Measurements from ENCODE around the gene SLC2A13.

DNA sequence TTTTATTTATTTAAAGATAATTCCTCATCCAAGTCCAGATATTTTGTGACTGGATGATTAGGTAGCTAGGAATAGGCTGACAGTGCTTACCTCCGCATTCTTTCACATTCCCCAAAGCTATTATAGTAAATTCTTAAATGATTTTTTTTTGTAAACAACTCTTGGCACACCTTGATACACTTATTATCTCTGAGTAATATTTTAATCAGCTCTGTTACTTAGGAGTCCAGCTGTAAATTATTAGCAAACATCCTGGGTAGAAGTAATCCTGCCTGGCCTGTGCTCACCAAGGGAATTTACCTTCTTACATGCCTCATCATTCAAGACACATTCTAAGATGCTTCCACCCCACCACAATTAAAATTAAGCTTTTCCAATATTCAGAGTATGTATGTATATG is 186.1 kb downstream of the SLC2A13 start:
- TF ChIP-seq, protein P1, sequence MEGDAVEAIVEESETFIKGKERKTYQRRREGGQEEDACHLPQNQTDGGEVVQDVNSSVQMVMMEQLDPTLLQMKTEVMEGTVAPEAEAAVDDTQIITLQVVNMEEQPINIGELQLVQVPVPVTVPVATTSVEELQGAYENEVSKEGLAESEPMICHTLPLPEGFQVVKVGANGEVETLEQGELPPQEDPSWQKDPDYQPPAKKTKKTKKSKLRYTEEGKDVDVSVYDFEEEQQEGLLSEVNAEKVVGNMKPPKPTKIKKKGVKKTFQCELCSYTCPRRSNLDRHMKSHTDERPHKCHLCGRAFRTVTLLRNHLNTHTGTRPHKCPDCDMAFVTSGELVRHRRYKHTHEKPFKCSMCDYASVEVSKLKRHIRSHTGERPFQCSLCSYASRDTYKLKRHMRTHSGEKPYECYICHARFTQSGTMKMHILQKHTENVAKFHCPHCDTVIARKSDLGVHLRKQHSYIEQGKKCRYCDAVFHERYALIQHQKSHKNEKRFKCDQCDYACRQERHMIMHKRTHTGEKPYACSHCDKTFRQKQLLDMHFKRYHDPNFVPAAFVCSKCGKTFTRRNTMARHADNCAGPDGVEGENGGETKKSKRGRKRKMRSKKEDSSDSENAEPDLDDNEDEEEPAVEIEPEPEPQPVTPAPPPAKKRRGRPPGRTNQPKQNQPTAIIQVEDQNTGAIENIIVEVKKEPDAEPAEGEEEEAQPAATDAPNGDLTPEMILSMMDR (IDR thresholded peaks at IDR 0.05 in 2 of 3, conservative IDR thresholded peaks at IDR 0.05 in 1 of 3; ENCODE audit: control insufficient read depth in 2 of 3, extremely low read depth in 1 of 3, insufficient read depth in 1 of 3, low read depth in 3 of 3, low read length in 3 of 3), result no peak
- TF ChIP-seq POLR2A (IDR thresholded peaks at IDR 0.05; ENCODE audit: low read depth, low read length) (no peak), SREBF1 (IDR thresholded peaks at IDR 0.05; ENCODE audit: low read length) (no peak), NFXL1 (IDR thresholded peaks at IDR 0.05; ENCODE audit: borderline replicate concordance) (no peak), MYB (IDR thresholded peaks at IDR 0.05; ENCODE audit: borderline replicate concordance, low read depth, low read length) (no peak), IRF4 (IDR thresholded peaks at IDR 0.05; ENCODE audit: low read depth, low read length) (no peak), TCF3 (IDR thresholded peaks at IDR 0.05; ENCODE audit: borderline replicate concordance, insufficient read depth, low read depth, low read length) (no peak)
- TF ChIP-seq, protein P2, sequence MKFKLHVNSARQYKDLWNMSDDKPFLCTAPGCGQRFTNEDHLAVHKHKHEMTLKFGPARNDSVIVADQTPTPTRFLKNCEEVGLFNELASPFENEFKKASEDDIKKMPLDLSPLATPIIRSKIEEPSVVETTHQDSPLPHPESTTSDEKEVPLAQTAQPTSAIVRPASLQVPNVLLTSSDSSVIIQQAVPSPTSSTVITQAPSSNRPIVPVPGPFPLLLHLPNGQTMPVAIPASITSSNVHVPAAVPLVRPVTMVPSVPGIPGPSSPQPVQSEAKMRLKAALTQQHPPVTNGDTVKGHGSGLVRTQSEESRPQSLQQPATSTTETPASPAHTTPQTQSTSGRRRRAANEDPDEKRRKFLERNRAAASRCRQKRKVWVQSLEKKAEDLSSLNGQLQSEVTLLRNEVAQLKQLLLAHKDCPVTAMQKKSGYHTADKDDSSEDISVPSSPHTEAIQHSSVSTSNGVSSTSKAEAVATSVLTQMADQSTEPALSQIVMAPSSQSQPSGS (IDR thresholded peaks at IDR 0.05; ENCODE audit: low read length), result no peak

All from GM12878 (cell line).